IMR-90 (cell line): ENCODE data around the gene PTGES2. TPM values are rescaled to one million over a fixed set of nuclear protein-coding genes. Genes with fewer than 3 reads are reported as not detected.
A peak's percentile ranks its signal among the peaks of the same experiment; 100 is the strongest.

Experiments used
- ATAC-seq: fragments of 200-7000 bp; cut with Tn5 transposase; 2 replicates; pipeline ENCODE4 v1.9.1; 2020; ENCODE audit warnings: low read depth, mild to moderate bottlenecking, moderate library complexity
- BruUV-seq: library from RNA; stranded (reverse); fragments of 400-500 nt; replicated peaks from 2 replicates; lab custom pipeline; 2021; lab: Mats Ljungman, UMichigan
- CTCF ChIA-PET: fragments of 300-600 bp; formaldehyde crosslinking; extraction: SDS; loops from one replicate; lab custom pipeline; 2021; ENCODE audit warnings: antibody characterized with exemption; lab: Yijun Ruan, JAX
- POLR2A ChIA-PET: fragments of 300-600 bp; sonication (Branson Sonifier 250); formaldehyde crosslinking; loops from one replicate; lab custom pipeline; 2022; ENCODE audit warnings: antibody characterized with exemption; ENCODE audit not compliant: unreplicated experiment; lab: Charles Lee
- DNase-seq: peaks from one replicate; pipeline ENCODE4 v3.0.0; 2013
- H2AFZ ChIP-seq: replicated peaks from 2 replicates; pipeline ENCODE3; 2013; ENCODE audit warnings: low read length, mild to moderate bottlenecking; ENCODE audit not compliant: poor library complexity
- H2AK5ac ChIP-seq: 2 replicates; pipeline ENCODE4 v1.6.1; 2013; ENCODE audit warnings: low read depth, low read length, inconsistent platforms
- H2AK9ac ChIP-seq: replicated peaks from 2 replicates; pipeline ENCODE3; 2013; ENCODE audit warnings: mild to moderate bottlenecking, low read depth, low read length, moderate library complexity; ENCODE audit not compliant: poor library complexity
- H2BK120ac ChIP-seq: 2 replicates; pipeline ENCODE4 v1.6.1; 2013; ENCODE audit warnings: low read depth, low read length, inconsistent platforms
- H2BK15ac ChIP-seq: 3 replicates; pipeline ENCODE4 v1.6.1; 2013; ENCODE audit warnings: low read depth, low read length, inconsistent platforms
- H2BK20ac ChIP-seq: 2 replicates; pipeline ENCODE4 v1.6.1; 2013; ENCODE audit warnings: low read depth, mild to moderate bottlenecking, inconsistent platforms, low read length, moderate library complexity
- H2BK5ac ChIP-seq: 2 replicates; pipeline ENCODE4 v1.6.1; 2013; ENCODE audit warnings: mild to moderate bottlenecking, low read depth, low read length, inconsistent platforms; ENCODE audit not compliant: poor library complexity, severe bottlenecking
- H3K14ac ChIP-seq: replicated peaks from 2 replicates; pipeline ENCODE4 v1.6.1; 2013; ENCODE audit warnings: low read depth, low read length, inconsistent platforms
- H3K18ac ChIP-seq: 2 replicates; pipeline ENCODE4 v1.6.1; 2013; ENCODE audit warnings: low read depth, low read length, control low read depth
- H3K23ac ChIP-seq: 2 replicates; pipeline ENCODE4 v1.6.1; 2013; ENCODE audit warnings: low read depth, low read length, inconsistent platforms
- H3K27ac ChIP-seq: 2 replicates; pipeline ENCODE4 v1.5.1; 2013; ENCODE audit warnings: mild to moderate bottlenecking, control low read depth, low read length; ENCODE audit not compliant: insufficient read depth
- H3K27me3 ChIP-seq: 2 replicates; pipeline ENCODE4 v1.6.1; 2013; ENCODE audit warnings: low read length; ENCODE audit not compliant: control insufficient read depth, insufficient read depth
- H3K36me3 ChIP-seq: 2 replicates; pipeline ENCODE4 v1.6.1; 2013; ENCODE audit warnings: low read length, mixed read lengths; ENCODE audit not compliant: control insufficient read depth, insufficient read depth
- H3K4ac ChIP-seq: 2 replicates; pipeline ENCODE4 v1.6.1; 2013; ENCODE audit warnings: low read depth, low read length, inconsistent platforms
- H3K4me1 ChIP-seq: 2 replicates; pipeline ENCODE4 v1.6.1; 2013; ENCODE audit warnings: low read length, mixed read lengths; ENCODE audit not compliant: control insufficient read depth, insufficient read depth
- H3K4me2 ChIP-seq: 2 replicates; pipeline ENCODE4 v1.6.1; 2013; ENCODE audit warnings: low read depth, mild to moderate bottlenecking, control low read depth, low read length, moderate library complexity
- H3K4me3 ChIP-seq: 2 replicates; pipeline ENCODE4 v1.5.1; 2013; ENCODE audit warnings: low read depth, mild to moderate bottlenecking, control low read depth, low read length, moderate library complexity; ENCODE audit not compliant: insufficient read depth
- H3K56ac ChIP-seq: 2 replicates; pipeline ENCODE4 v1.6.1; 2013; ENCODE audit warnings: low read length, inconsistent platforms; ENCODE audit not compliant: insufficient read depth; ENCODE audit errors: extremely low read depth
- H3K79me1 ChIP-seq, 2 experiments: 2 replicates each; pipeline ENCODE4 v1.6.1; 2013; ENCODE audit warnings: low read length in 2 of 2, inconsistent platforms in 1 of 2, low read depth in 1 of 2
- H3K9ac ChIP-seq: 2 replicates; pipeline ENCODE4 v1.6.1; 2013; ENCODE audit warnings: low read depth, low read length, control low read depth
- H3K9me1 ChIP-seq: 2 replicates; pipeline ENCODE4 v1.6.1; 2013; ENCODE audit warnings: low read length, inconsistent platforms; ENCODE audit not compliant: insufficient read depth
- H3K9me3 ChIP-seq: 2 replicates; pipeline ENCODE4 v1.6.1; 2013; ENCODE audit warnings: low read length; ENCODE audit not compliant: control insufficient read depth, insufficient read depth
- H4K20me1 ChIP-seq: 2 replicates; pipeline ENCODE4 v1.6.1; 2013; ENCODE audit warnings: low read length, inconsistent platforms; ENCODE audit not compliant: insufficient read depth
- H4K5ac ChIP-seq: 2 replicates; pipeline ENCODE4 v1.6.1; 2013; ENCODE audit warnings: mild to moderate bottlenecking, low read depth, low read length, control low read depth
- H4K8ac ChIP-seq, 2 experiments: 2 replicates each; pipeline ENCODE4 v1.6.1; 2013; ENCODE audit warnings: low read depth in 2 of 2, low read length in 2 of 2, control low read depth in 1 of 2, inconsistent platforms in 1 of 2
- H4K91ac ChIP-seq: 2 replicates; pipeline ENCODE4 v1.6.1; 2013; ENCODE audit warnings: low read depth, low read length, inconsistent platforms; ENCODE audit not compliant: insufficient read depth
- CEBPB ChIP-seq: IDR thresholded peaks from 2 replicates; pipeline ENCODE4 v1.6.1; 2012; ENCODE audit warnings: low read depth, low read length, improper control_type of control experiment
- CHD1 ChIP-seq: IDR thresholded peaks from 2 replicates; pipeline ENCODE4 v1.6.1; 2012; ENCODE audit warnings: low read depth, low read length, improper control_type of control experiment
- CTCF ChIP-seq: conservative IDR thresholded peaks from 2 replicates; pipeline ENCODE4 v1.5.1; 2012; ENCODE audit warnings: mild to moderate bottlenecking, low read depth, low read length, improper control_type of control experiment
- MAFK ChIP-seq: IDR thresholded peaks from 2 replicates; pipeline ENCODE4 v1.6.1; 2012; ENCODE audit warnings: low read depth, low read length, improper control_type of control experiment
- MAZ ChIP-seq: IDR thresholded peaks from 2 replicates; pipeline ENCODE4 v1.6.1; 2012; ENCODE audit warnings: low read depth, mild to moderate bottlenecking, low read length, improper control_type of control experiment, moderate library complexity, borderline replicate concordance
- MXI1 ChIP-seq: IDR thresholded peaks from 2 replicates; pipeline ENCODE4 v1.6.1; 2012; ENCODE audit warnings: low read depth, mild to moderate bottlenecking, low read length, moderate library complexity, borderline replicate concordance
- NFE2L2 ChIP-seq: fragments of 150-350 bp; IDR thresholded peaks from 2 replicates; pipeline ENCODE4 v1.6.1; 2016; ENCODE audit warnings: low read depth, mild to moderate bottlenecking, low read length
- RAD21 ChIP-seq: IDR thresholded peaks from 2 replicates; pipeline ENCODE4 v1.6.1; 2012; ENCODE audit warnings: low read length, improper control_type of control experiment
- RCOR1 ChIP-seq: IDR thresholded peaks from 2 replicates; pipeline ENCODE4 v1.6.1; 2012; ENCODE audit warnings: mild to moderate bottlenecking, low read length, improper control_type of control experiment; ENCODE audit not compliant: insufficient replicate concordance
- RFX5 ChIP-seq: IDR thresholded peaks from 2 replicates; pipeline ENCODE4 v1.8.0; 2012; ENCODE audit warnings: low read depth, mild to moderate bottlenecking, low read length, moderate library complexity
- SMC3 ChIP-seq: fragments of 150-350 bp; IDR thresholded peaks from 2 replicates; pipeline ENCODE4 v1.6.1; 2016; ENCODE audit warnings: low read depth, mild to moderate bottlenecking, antibody characterized with exemption, low read length, moderate library complexity
- USF2 ChIP-seq: fragments of 150-350 bp; IDR thresholded peaks from 2 replicates; pipeline ENCODE4 v1.6.1; 2017; ENCODE audit warnings: mild to moderate bottlenecking, antibody characterized with exemption, low read length, low read depth
- WGBS, 2 experiments: methylation state at CpG; one replicate each; pipeline versions ENCODE4 v1.1.5 to v1.1.7; 2013; ENCODE audit warnings: missing lambda C conversion rate in 2 of 2; ENCODE audit not compliant: insufficient read length in 1 of 2; ENCODE audit errors: extremely low coverage in 2 of 2; 5-methylcytosine and 5-hydroxymethylcytosine counted together
- dilution Hi-C: fragments of 300-500 bp; cut with HindIII; formaldehyde crosslinking; loops from one replicate; pipeline ENCODE4 v1.14.3; 2018; ENCODE audit warnings: low sequenced_read_pairs; ENCODE audit not compliant: unreplicated experiment
- in situ Hi-C: fragments of 300-500 bp; cut with MboI; formaldehyde crosslinking; loops from 3 replicates; pipeline ENCODE4 v1.14.3; 2019; ENCODE audit warnings: low sequenced_read_pairs, inconsistent platforms, mixed read lengths
- intact Hi-C: fragments of 100-400 bp; cut with micrococcal nuclease; formaldehyde crosslinking; loops from 2 replicates; pipeline ENCODE4 v1.10.0; 2022
- polyA plus RNA-seq, 3 experiments: library from polyadenylated mRNA; depleted of rRNA; stranded (reverse); fragments of >200 nt; gene quantifications; 2 replicates each; pipeline ENCODE4 v1.2.3, GENCODE V29; 2012; ENCODE audit warnings: low replicate concordance in 1 of 3
- total RNA-seq: library from RNA; depleted of rRNA; stranded (reverse); fragments of >200 nt; gene quantifications from 2 replicates; pipeline ENCODE4 v1.2.3, GENCODE V29; 2012

Gene PTGES2
- total and polyA plus RNA-seq, 2 of the 4 experiments (the other 2 are of a cell fraction): 100 to 107 TPM

DNA sequence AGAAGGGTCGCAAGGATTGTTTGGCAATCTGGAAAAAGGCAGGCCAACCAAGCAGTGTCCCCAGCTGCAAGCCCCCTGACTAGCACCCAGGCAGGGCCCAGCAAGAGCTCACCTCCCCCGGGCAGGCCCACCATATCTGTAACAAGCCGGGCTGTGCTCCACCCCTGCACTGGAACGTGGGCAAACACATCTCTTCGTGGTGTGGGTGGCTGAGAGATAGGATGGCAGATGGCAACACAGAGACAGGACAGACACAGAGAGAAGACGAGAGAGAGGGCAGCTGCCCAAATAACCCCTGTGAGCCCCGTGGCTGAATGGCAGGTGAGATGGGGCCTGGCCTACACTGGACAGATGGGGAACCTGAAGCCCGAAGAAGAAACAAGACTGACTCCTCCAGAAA is 42.0 kb upstream of the PTGES2 start:
- in situ Hi-C loops: no loop called here
- Histone ChIP-seq H2BK120ac (no peak overlapping the region), H4K20me1 (0 out of 2 replicates have a peak, but pooled peaks cover 2% of the 10 kb centered on the region), H3K79me1 (peaks cover 9 to 43% of the 10 kb centered on the region in 2 experiments), H4K5ac (no peak overlapping the region), H4K8ac (no peak overlapping the region), H3K9ac (no peak overlapping the region), H3K4me3 (no peak overlapping the region), H4K91ac (no peak overlapping the region), H2BK20ac (no peak overlapping the region), H3K4me2 (no peak overlapping the region), H2BK5ac (no peak overlapping the region), H3K4ac (no peak overlapping the region), H3K18ac (no peak overlapping the region), H3K36me3 (peaks cover 47% of the 10 kb centered on the region), H3K27me3 (no peaks in the 10 kb centered on the region), H3K4me1 (peaks cover 2% of the 10 kb centered on the region; the same call in 1 of the 2 replicates), H2BK15ac (no peak overlapping the region), H3K23ac (no peak overlapping the region), H2AK9ac (peak overlapping the region; percentile 82), H2AFZ (peak overlapping the region; percentile 43), H2AK5ac (no peak overlapping the region; the same call in 1 of the 2 replicates), H3K9me1 (peaks cover 15% of the 10 kb centered on the region), H3K9me3 (no peaks in the 10 kb centered on the region), H3K27ac (no peak overlapping the region), H3K56ac (no peak overlapping the region), H3K14ac (no peak overlapping the region)
- no TSS peak for BruUV-seq
- no peak for TF ChIP-seq MAZ
- no peak for TF ChIP-seq MXI1
- no peak for TF ChIP-seq RAD21
- TF ChIP-seq NFE2L2: no peak
- TF ChIP-seq RCOR1: no peak
- TF ChIP-seq MAFK: no peak
- no peak for TF ChIP-seq CTCF
- TF ChIP-seq RFX5: no peak
- TF ChIP-seq CEBPB: no peak
- no peak for TF ChIP-seq USF2
- no peak for TF ChIP-seq CHD1
- TF ChIP-seq SMC3: no peak
- ATAC-seq (no peak), DNase-seq (no peak)
- CTCF ChIA-PET: no interaction called here
- WGBS, 2 experiments: 92% methylated on average over 2 of the region's 8 CpGs; no CpG with 5 or more reads in 1 of the 2 experiments
- dilution Hi-C loops: no loop called here
- POLR2A ChIA-PET: no interaction called here
- intact Hi-C loops: no loop called here
